Cardiac muscle cell (in vitro differentiated cells and primary cell): Measurements from ENCODE around the gene ZFAND6. TPM values are rescaled to one million over a fixed set of nuclear protein-coding genes. Genes with fewer than 3 reads are reported as not detected.

Source experiments
- DNase-seq, 2 donors: peaks; one replicate each; pipeline versions ENCODE4 v3.0.0 to v3.0.0-alpha.2; 2010 to 2017; ENCODE audit warnings: low read depth in 1 of 2, low spot score in 1 of 2
- H3K27ac ChIP-seq: fragments of 200-600 bp; sonication (generic); 2 replicates; pipeline ENCODE4 v1.5.1; 2016
- H3K27me3 ChIP-seq: fragments of 200-600 bp; sonication (generic); 2 replicates; pipeline ENCODE4 v1.6.0; 2016; ENCODE audit warnings: control low read depth
- H3K36me3 ChIP-seq: fragments of 200-600 bp; sonication (generic); 2 replicates; pipeline ENCODE4 v1.5.1; 2016; ENCODE audit warnings: control low read depth
- H3K4me1 ChIP-seq: fragments of 200-600 bp; sonication (generic); 2 replicates; pipeline ENCODE4 v1.8.1; 2017; ENCODE audit warnings: low read depth, mild to moderate bottlenecking, mixed run types
- H3K4me3 ChIP-seq: fragments of 200-600 bp; sonication (generic); 2 replicates; pipeline ENCODE4 v1.5.1; 2016; ENCODE audit warnings: mild to moderate bottlenecking
- H3K9me3 ChIP-seq: fragments of 200-600 bp; sonication (generic); 2 replicates; pipeline ENCODE4 v1.5.1; 2017; ENCODE audit warnings: low read depth, mild to moderate bottlenecking, control low read depth
- polyA plus RNA-seq: library from polyadenylated mRNA; unstranded; fragments of >200 nt; fragmentation: Nextera tagmentation; extraction: Ambion mirVana; gene quantifications from 2 replicates; pipeline ENCODE4 v1.2.1, GENCODE V29; 2016
- total RNA-seq: library from RNA; depleted of rRNA; stranded (reverse); fragments of >200 nt; gene quantifications from 2 replicates; pipeline ENCODE4 v1.2.3, GENCODE V29; 2016
- TF ChIP-seq, protein P1 (sequence below): IDR thresholded peaks from 2 replicates; pipeline ENCODE4 v1.5.1; 2012; ENCODE audit warnings: low read depth, mild to moderate bottlenecking, low read length

ZFAND6 gene
- total and polyA plus RNA-seq, 2 experiments from 2014 or later, result 195 to 253 TPM

DNA sequence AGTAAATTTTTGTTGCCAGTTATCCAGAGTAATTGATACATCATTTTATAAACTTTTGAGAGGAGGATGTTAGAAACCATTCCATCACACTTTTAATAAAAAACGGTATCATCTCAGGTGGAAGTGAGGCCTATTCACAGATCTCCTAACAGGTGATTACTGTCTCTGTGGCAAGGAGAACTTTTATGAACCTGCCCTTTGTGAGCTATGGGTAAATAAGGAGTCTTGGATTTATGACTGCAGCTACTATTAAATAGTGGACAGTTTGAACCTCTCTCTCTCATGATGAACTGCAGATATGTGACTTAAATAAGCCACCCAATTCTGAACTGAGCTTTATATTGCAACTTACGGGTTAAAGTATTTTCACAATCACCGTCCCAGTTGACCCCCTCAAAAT, 45.7 kb downstream of the ZFAND6 start:
- no peak for DNase-seq
- no peaks in the 10 kb centered on the region for H3K36me3 ChIP-seq
- no peak overlapping the region for H3K4me3 ChIP-seq
- H3K27ac ChIP-seq, result no peak overlapping the region
- H3K27me3 ChIP-seq, result no peaks in the 10 kb centered on the region
- no peaks in the 10 kb centered on the region for H3K9me3 ChIP-seq
- peaks cover 18% of the 10 kb centered on the region for H3K4me1 ChIP-seq
- TF ChIP-seq, protein P1, sequence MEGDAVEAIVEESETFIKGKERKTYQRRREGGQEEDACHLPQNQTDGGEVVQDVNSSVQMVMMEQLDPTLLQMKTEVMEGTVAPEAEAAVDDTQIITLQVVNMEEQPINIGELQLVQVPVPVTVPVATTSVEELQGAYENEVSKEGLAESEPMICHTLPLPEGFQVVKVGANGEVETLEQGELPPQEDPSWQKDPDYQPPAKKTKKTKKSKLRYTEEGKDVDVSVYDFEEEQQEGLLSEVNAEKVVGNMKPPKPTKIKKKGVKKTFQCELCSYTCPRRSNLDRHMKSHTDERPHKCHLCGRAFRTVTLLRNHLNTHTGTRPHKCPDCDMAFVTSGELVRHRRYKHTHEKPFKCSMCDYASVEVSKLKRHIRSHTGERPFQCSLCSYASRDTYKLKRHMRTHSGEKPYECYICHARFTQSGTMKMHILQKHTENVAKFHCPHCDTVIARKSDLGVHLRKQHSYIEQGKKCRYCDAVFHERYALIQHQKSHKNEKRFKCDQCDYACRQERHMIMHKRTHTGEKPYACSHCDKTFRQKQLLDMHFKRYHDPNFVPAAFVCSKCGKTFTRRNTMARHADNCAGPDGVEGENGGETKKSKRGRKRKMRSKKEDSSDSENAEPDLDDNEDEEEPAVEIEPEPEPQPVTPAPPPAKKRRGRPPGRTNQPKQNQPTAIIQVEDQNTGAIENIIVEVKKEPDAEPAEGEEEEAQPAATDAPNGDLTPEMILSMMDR, result no peak

GRCh38 chr15:80105595-80105994, 46.1 kb downstream of the ZFAND6 start:
- Histone ChIP-seq H3K27me3 (no peaks in the 10 kb centered on the region), H3K27ac (no peak overlapping the region), H3K36me3 (no peaks in the 10 kb centered on the region), H3K4me3 (no peak overlapping the region), H3K9me3 (no peaks in the 10 kb centered on the region), H3K4me1 (peaks cover 18% of the 10 kb centered on the region)
- TF ChIP-seq, protein P1, result no peak
- peak in 1 of 2 donors; percentile 47 for DNase-seq

GRCh38 chr15:80106051-80106450, 46.6 kb downstream of the ZFAND6 start:
- Histone ChIP-seq H3K36me3 (no peaks in the 10 kb centered on the region), H3K4me3 (no peak overlapping the region), H3K4me1 (peaks cover 18% of the 10 kb centered on the region), H3K27ac (no peak overlapping the region), H3K9me3 (no peaks in the 10 kb centered on the region), H3K27me3 (no peaks in the 10 kb centered on the region)
- TF ChIP-seq, protein P1, result no peak
- DNase-seq, result peak in 1 of 2 donors; percentile 61

- H3K4me1 ChIP-seq, result peaks cover 18% of the 10 kb centered on the region
- no peaks in the 10 kb centered on the region for H3K36me3 ChIP-seq
- TF ChIP-seq, protein P1, result no peak
- no peak overlapping the region for H3K4me3 ChIP-seq
- H3K27ac ChIP-seq, result no peak overlapping the region
- H3K27me3 ChIP-seq, result no peaks in the 10 kb centered on the region
- no peak for DNase-seq
- H3K9me3 ChIP-seq, result no peaks in the 10 kb centered on the region
These were observed 47.7 kb downstream of the ZFAND6 start for GRCh38 chr15:80107204-80107603.

- TF ChIP-seq, protein P1, result no peak
- H3K4me1 ChIP-seq, result peaks cover 17% of the 10 kb centered on the region
These were observed 48.3 kb downstream of the ZFAND6 start for GRCh38 chr15:80107774-80108173.

GRCh38 chr15:80109388-80109787, 49.9 kb downstream of the ZFAND6 start:
- Histone ChIP-seq H3K27ac (no peak overlapping the region), H3K4me1 (peaks cover 17% of the 10 kb centered on the region), H3K36me3 (no peaks in the 10 kb centered on the region), H3K9me3 (no peaks in the 10 kb centered on the region), H3K27me3 (no peaks in the 10 kb centered on the region), H3K4me3 (no peak overlapping the region)
- TF ChIP-seq, protein P1, result no peak
- DNase-seq, result no peak

More at GRCh38 chr15:80107774-80108173, 48.3 kb downstream of the ZFAND6 start:
- Histone ChIP-seq H3K4me3 (no peak overlapping the region), H3K27ac (no peak overlapping the region), H3K9me3 (no peaks in the 10 kb centered on the region), H3K27me3 (no peaks in the 10 kb centered on the region), H3K36me3 (no peaks in the 10 kb centered on the region)
- peak in 1 of 2 donors; percentile 31 for DNase-seq
